ENCODE results near the gene L3MBTL4. TPM values are rescaled to one million over a fixed set of nuclear protein-coding genes. Genes with fewer than 3 reads are reported as not detected.

Gene L3MBTL4
- total RNA-seq, 1 experiment from 2014 or later: not detected

- TF ChIP-seq, protein P1, sequence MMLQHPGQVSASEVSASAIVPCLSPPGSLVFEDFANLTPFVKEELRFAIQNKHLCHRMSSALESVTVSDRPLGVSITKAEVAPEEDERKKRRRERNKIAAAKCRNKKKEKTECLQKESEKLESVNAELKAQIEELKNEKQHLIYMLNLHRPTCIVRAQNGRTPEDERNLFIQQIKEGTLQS (IDR thresholded peaks at IDR 0.05): no peak
- TF ChIP-seq ELF1 (IDR thresholded peaks at IDR 0.05; ENCODE audit: borderline replicate concordance, low read depth) (no peak), ZFX (IDR thresholded peaks at IDR 0.05) (no peak), EZH2 (IDR thresholded peaks at IDR 0.05) (no peak), SRF (IDR thresholded peaks at IDR 0.05; ENCODE audit: low read depth) (no peak), EGR1 (IDR thresholded peaks at IDR 0.05; ENCODE audit: low read depth) (no peak), TCF7L2 (IDR thresholded peaks at IDR 0.05; ENCODE audit: borderline replicate concordance, extremely low read depth, insufficient read depth, insufficient read length) (no peak), FOSL1 (IDR thresholded peaks at IDR 0.05; ENCODE audit: low read depth) (no peak)
- TF ChIP-seq, protein P2, sequence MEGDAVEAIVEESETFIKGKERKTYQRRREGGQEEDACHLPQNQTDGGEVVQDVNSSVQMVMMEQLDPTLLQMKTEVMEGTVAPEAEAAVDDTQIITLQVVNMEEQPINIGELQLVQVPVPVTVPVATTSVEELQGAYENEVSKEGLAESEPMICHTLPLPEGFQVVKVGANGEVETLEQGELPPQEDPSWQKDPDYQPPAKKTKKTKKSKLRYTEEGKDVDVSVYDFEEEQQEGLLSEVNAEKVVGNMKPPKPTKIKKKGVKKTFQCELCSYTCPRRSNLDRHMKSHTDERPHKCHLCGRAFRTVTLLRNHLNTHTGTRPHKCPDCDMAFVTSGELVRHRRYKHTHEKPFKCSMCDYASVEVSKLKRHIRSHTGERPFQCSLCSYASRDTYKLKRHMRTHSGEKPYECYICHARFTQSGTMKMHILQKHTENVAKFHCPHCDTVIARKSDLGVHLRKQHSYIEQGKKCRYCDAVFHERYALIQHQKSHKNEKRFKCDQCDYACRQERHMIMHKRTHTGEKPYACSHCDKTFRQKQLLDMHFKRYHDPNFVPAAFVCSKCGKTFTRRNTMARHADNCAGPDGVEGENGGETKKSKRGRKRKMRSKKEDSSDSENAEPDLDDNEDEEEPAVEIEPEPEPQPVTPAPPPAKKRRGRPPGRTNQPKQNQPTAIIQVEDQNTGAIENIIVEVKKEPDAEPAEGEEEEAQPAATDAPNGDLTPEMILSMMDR (IDR thresholded peaks at IDR 0.05 in 2 of 3, conservative IDR thresholded peaks at IDR 0.05 in 1 of 3; ENCODE audit: borderline replicate concordance in 1 of 3, insufficient read depth in 1 of 3, low read depth in 2 of 3, low read length in 2 of 3): no peak
Measured at GRCh38 chr18:6376433-6377229, 38.1 kb downstream of the L3MBTL4 start (continued).

DNA sequence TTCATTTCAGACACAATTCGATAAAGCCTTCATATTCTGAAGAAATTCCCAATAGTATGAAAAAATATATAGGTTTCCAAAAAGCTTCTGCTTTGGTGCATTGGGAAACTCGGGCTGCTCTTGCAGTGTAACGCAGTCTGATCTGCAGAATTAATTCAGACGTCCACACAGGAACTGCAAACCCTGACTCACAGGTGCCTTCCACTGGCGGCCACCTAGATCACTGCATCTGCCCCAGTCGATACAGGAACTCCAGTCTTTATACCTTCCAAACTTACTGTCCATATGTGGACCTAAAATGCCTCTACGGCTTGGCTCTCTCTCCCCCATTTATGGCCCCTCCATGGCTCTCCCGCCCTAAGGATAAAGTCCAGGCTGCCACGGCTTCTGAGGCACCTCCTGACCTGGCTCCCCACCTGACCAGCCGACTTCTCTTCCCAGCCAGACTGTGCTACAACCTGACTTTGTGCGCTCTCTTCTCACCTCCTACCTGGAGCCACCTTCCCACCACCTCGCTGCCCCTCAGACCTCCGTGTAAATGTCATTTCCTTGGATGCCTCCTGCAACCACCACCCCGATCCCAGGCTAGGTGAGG, 39.7 kb downstream of the L3MBTL4 start:
- ChIA-PET CTCF (no interaction called here), POLR2A (no interaction called here), RAD21 (ENCODE audit: low non-redundant PET in 1 of 2, low total read pairs in 2 of 2, uncharacterized antibody in 2 of 2, unreplicated experiment in 2 of 2) (no interaction called here)
- Histone ChIP-seq H3K4me3 (replicated peaks in 1 of 2; ENCODE audit: low read depth in 1 of 2, low read length in 2 of 2) (no peak overlapping the region), H3K9me2 (ENCODE audit: insufficient read depth) (no peaks in the 10 kb centered on the region), H3K4me2 (ENCODE audit: low read length) (no peak overlapping the region), H4K20me1 (ENCODE audit: insufficient read depth) (no peaks in the 10 kb centered on the region), H3K27ac (ENCODE audit: low read depth, low read length) (no peak overlapping the region), H3K4me1 (ENCODE audit: control insufficient read depth in 1 of 2, insufficient read depth in 2 of 2, low read length in 2 of 2) (no peaks in the 10 kb centered on the region), H3K9ac (ENCODE audit: low read length) (no peak overlapping the region), H3K36me3 (ENCODE audit: control insufficient read depth in 1 of 2, insufficient read depth in 2 of 2, low read length in 2 of 2) (no peaks in the 10 kb centered on the region), H3K27me3 (ENCODE audit: insufficient read depth, low read length) (no peaks in the 10 kb centered on the region), H2AFZ (ENCODE audit: low read depth, low read length, poor library complexity, severe bottlenecking) (no peak overlapping the region), H3K9me3 (ENCODE audit: control insufficient read depth in 1 of 2, insufficient read depth in 1 of 2, low read depth in 1 of 2, low read length in 2 of 2) (peaks cover 5 to 10% of the 10 kb centered on the region in 2 experiments; a peak in 2 of 4 replicates), H3K79me2 (ENCODE audit: insufficient read depth, low read length) (no peaks in the 10 kb centered on the region)
- no TSS peak for BruUV-seq (replicated peaks)
- intact Hi-C loops (cut with micrococcal nuclease): no loop called here
- ATAC-seq (no peak), DNase-seq (ENCODE audit: low read depth, low spot score) (no peak)
- TF ChIP-seq CEBPB (IDR thresholded peaks at IDR 0.05; ENCODE audit: low read depth): no peak
- TF ChIP-seq, protein P1 (IDR thresholded peaks at IDR 0.05): no peak
- no peak for TF ChIP-seq EZH2phosphoT487 (IDR thresholded peaks at IDR 0.05; ENCODE audit: borderline replicate concordance)
- TF ChIP-seq, protein P3, sequence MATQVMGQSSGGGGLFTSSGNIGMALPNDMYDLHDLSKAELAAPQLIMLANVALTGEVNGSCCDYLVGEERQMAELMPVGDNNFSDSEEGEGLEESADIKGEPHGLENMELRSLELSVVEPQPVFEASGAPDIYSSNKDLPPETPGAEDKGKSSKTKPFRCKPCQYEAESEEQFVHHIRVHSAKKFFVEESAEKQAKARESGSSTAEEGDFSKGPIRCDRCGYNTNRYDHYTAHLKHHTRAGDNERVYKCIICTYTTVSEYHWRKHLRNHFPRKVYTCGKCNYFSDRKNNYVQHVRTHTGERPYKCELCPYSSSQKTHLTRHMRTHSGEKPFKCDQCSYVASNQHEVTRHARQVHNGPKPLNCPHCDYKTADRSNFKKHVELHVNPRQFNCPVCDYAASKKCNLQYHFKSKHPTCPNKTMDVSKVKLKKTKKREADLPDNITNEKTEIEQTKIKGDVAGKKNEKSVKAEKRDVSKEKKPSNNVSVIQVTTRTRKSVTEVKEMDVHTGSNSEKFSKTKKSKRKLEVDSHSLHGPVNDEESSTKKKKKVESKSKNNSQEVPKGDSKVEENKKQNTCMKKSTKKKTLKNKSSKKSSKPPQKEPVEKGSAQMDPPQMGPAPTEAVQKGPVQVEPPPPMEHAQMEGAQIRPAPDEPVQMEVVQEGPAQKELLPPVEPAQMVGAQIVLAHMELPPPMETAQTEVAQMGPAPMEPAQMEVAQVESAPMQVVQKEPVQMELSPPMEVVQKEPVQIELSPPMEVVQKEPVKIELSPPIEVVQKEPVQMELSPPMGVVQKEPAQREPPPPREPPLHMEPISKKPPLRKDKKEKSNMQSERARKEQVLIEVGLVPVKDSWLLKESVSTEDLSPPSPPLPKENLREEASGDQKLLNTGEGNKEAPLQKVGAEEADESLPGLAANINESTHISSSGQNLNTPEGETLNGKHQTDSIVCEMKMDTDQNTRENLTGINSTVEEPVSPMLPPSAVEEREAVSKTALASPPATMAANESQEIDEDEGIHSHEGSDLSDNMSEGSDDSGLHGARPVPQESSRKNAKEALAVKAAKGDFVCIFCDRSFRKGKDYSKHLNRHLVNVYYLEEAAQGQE (IDR thresholded peaks at IDR 0.05; ENCODE audit: low read depth): no peak
- TF ChIP-seq, protein P4, sequence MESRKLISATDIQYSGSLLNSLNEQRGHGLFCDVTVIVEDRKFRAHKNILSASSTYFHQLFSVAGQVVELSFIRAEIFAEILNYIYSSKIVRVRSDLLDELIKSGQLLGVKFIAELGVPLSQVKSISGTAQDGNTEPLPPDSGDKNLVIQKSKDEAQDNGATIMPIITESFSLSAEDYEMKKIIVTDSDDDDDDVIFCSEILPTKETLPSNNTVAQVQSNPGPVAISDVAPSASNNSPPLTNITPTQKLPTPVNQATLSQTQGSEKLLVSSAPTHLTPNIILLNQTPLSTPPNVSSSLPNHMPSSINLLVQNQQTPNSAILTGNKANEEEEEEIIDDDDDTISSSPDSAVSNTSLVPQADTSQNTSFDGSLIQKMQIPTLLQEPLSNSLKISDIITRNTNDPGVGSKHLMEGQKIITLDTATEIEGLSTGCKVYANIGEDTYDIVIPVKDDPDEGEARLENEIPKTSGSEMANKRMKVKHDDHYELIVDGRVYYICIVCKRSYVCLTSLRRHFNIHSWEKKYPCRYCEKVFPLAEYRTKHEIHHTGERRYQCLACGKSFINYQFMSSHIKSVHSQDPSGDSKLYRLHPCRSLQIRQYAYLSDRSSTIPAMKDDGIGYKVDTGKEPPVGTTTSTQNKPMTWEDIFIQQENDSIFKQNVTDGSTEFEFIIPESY (IDR thresholded peaks at IDR 0.05; ENCODE audit: extremely low read depth, insufficient replicate concordance, low read length): no peak
- TF ChIP-seq SP1 (IDR thresholded peaks at IDR 0.05; ENCODE audit: low read depth): no peak
- TF ChIP-seq ELF1 (IDR thresholded peaks at IDR 0.05; ENCODE audit: borderline replicate concordance, low read depth): no peak
- TF ChIP-seq RAD21 (IDR thresholded peaks at IDR 0.05; ENCODE audit: low read depth): no peak
